ENCODE results near the gene ARID5A. TPM values are rescaled to one million over a fixed set of nuclear protein-coding genes. Genes with fewer than 3 reads are reported as not detected.

ARID5A gene
- total and polyA plus RNA-seq, 9 of the 15 experiments (the other 6 are each of a cell fraction or from before 2014, with no cell fraction given), result 0.14 to 12.5 (median 3.0) TPM

DNA sequence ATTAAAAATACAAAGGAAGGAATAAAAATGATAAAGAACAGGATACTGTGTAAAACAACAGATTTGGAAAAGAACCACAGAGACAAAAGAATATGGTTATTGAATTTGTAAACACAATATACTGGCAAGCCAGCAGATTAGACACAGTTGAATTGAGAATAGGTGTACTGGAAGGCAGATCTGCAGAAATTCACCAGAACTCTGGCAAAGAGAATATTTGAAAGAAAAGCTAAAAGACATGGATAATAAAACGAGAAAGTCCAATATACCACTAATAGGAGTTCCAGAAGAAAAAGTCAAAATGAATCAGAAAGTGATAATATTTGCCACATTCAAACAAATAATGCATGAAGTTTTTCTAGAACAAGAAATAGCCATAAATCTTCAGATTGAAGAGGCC lies 19.5 kb upstream of the ARID5A start:
- H2AFZ ChIP-seq (ENCODE audit: low read depth, low read length), result no peak overlapping the region
- WGBS (ENCODE audit: insufficient coverage, low coverage, missing lambda C conversion rate), result 0% methylated on average over 1 of the region's 1 CpG
- no peak for ATAC-seq
- no peak for FAIRE-seq
- no peak overlapping the region for H3K9ac ChIP-seq (ENCODE audit: insufficient read depth in 1 of 2, low read depth in 2 of 2, low read length in 2 of 2)
- H3K79me2 ChIP-seq (ENCODE audit: control insufficient read depth, insufficient read depth, low read length), result no peaks in the 10 kb centered on the region
- H3K36me3 ChIP-seq (ENCODE audit: control insufficient read depth, insufficient read depth, low read length), result no peaks in the 10 kb centered on the region
- no peaks in the 10 kb centered on the region for H4K20me1 ChIP-seq (replicated peaks; ENCODE audit: control insufficient read depth, insufficient read depth, low read length)
- ChIA-PET POLR2A (no interaction called here), CTCF (ENCODE audit: low intra/inter-chr PET ratio) (no interaction called here)
- no peak overlapping the region for H3K27ac ChIP-seq (ENCODE audit: extremely low read depth, low read depth, low read length)
- in situ Hi-C loops (cut with MboI) (loop anchor here (25.0 kb wide), 2 partner anchors 505 to 730 kb away; no protein-coding TSS in a partner anchor), intact Hi-C loops (cut with micrococcal nuclease) (no loop called here)
- no peaks in the 10 kb centered on the region for H3K9me3 ChIP-seq (replicated peaks; ENCODE audit: control insufficient read depth, insufficient read depth, low read depth, low read length)
- no peak for DNase-seq (ENCODE audit: extremely low read depth in 1 of 4, low spot score in 3 of 4)
- H3K4me2 ChIP-seq (ENCODE audit: insufficient read depth, low read length), result no peak overlapping the region
- H3K4me1 ChIP-seq (replicated peaks in 1 of 2; ENCODE audit: control insufficient read depth in 2 of 2, insufficient read depth in 2 of 2, low read length in 2 of 2), result no peaks in the 10 kb centered on the region
- no peak overlapping the region for H3K4me3 ChIP-seq
- H3K27me3 ChIP-seq (ENCODE audit: control insufficient read depth in 2 of 2, insufficient read depth in 2 of 2, low read length in 2 of 2), result peaks cover 2 to 13% of the 10 kb centered on the region in 2 experiments; a peak in 4 of 5 replicates
- BruUV-seq (replicated peaks), result no TSS peak
- no peaks in the 10 kb centered on the region for H3K9me1 ChIP-seq (ENCODE audit: control insufficient read depth, insufficient read depth, low read length)
- TF ChIP-seq PML (IDR thresholded peaks at IDR 0.05; ENCODE audit: low read length), result no peak
- no peak for TF ChIP-seq HIVEP1 (CRISPR knock-in tag; IDR thresholded peaks at IDR 0.05)
- no peak for TF ChIP-seq ZEB2 (IDR thresholded peaks at IDR 0.05)
- TF ChIP-seq, protein P1, sequence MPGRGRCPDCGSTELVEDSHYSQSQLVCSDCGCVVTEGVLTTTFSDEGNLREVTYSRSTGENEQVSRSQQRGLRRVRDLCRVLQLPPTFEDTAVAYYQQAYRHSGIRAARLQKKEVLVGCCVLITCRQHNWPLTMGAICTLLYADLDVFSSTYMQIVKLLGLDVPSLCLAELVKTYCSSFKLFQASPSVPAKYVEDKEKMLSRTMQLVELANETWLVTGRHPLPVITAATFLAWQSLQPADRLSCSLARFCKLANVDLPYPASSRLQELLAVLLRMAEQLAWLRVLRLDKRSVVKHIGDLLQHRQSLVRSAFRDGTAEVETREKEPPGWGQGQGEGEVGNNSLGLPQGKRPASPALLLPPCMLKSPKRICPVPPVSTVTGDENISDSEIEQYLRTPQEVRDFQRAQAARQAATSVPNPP (IDR thresholded peaks at IDR 0.05; ENCODE audit: borderline replicate concordance, insufficient read depth, insufficient read length), result no peak
- 0 out of 2 replicates have a peak, but pooled peaks have one; percentile 34 for TF ChIP-seq TRIM28 (IDR thresholded peaks at IDR 0.05)
- no peak for TF ChIP-seq IRF2 (CRISPR knock-in tag; IDR thresholded peaks at IDR 0.05)
- no peak for TF ChIP-seq TEAD1 (CRISPR knock-in tag; IDR thresholded peaks at IDR 0.05)
- TF ChIP-seq CEBPB (tag; IDR thresholded peaks at IDR 0.05), result no peak
- no peak for TF ChIP-seq TAF7 (tag; IDR thresholded peaks at IDR 0.05)
- no peak for TF ChIP-seq ZNF41 (CRISPR knock-in tag; conservative IDR thresholded peaks at IDR 0.05)
- TF ChIP-seq GABPA (tag; conservative IDR thresholded peaks at IDR 0.05; ENCODE audit: low read depth), result no peak
- no peak for TF ChIP-seq TBL1XR1 (IDR thresholded peaks at IDR 0.05; ENCODE audit: low read length in 2 of 2)
- no peak for TF ChIP-seq SRSF3 (IDR thresholded peaks at IDR 0.05; ENCODE audit: insufficient read depth, low read length)
- peak in 1 of 2 experiments; percentile 70; a peak in 1 of 3 replicates for TF ChIP-seq CBX3 (IDR thresholded peaks at IDR 0.05; ENCODE audit: borderline replicate concordance in 1 of 2, low read length in 2 of 2)
- TF ChIP-seq, protein P2, sequence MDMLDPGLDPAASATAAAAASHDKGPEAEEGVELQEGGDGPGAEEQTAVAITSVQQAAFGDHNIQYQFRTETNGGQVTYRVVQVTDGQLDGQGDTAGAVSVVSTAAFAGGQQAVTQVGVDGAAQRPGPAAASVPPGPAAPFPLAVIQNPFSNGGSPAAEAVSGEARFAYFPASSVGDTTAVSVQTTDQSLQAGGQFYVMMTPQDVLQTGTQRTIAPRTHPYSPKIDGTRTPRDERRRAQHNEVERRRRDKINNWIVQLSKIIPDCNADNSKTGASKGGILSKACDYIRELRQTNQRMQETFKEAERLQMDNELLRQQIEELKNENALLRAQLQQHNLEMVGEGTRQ (CRISPR knock-in tag; IDR thresholded peaks at IDR 0.05), result no peak
- no peak for TF ChIP-seq AFF4 (CRISPR knock-in tag; IDR thresholded peaks at IDR 0.05)
- no peak for TF ChIP-seq ZBTB7A (IDR thresholded peaks at IDR 0.05; ENCODE audit: borderline replicate concordance, control insufficient read depth, low read depth, low read length)
- no peak for TF ChIP-seq SRSF7 (optimal IDR thresholded peaks at IDR 0.05; ENCODE audit: low read depth, low read length)
- peak; percentile 85; the same call in 1 of the 2 replicates for TF ChIP-seq ZFP30 (CRISPR knock-in tag; IDR thresholded peaks at IDR 0.05; ENCODE audit: borderline replicate concordance)
- TF ChIP-seq PHF21A (IDR thresholded peaks at IDR 0.05; ENCODE audit: borderline replicate concordance, low read depth), result no peak
